Measurements from ENCODE around the gene TMEM132E. TPM values are rescaled to one million over a fixed set of nuclear protein-coding genes. Genes with fewer than 3 reads are reported as not detected.

The TMEM132E gene
- total and polyA plus RNA-seq, 10 of the 15 experiments (the other 5 are each of a cell fraction or from before 2014, with no cell fraction given): not detected

DNA sequence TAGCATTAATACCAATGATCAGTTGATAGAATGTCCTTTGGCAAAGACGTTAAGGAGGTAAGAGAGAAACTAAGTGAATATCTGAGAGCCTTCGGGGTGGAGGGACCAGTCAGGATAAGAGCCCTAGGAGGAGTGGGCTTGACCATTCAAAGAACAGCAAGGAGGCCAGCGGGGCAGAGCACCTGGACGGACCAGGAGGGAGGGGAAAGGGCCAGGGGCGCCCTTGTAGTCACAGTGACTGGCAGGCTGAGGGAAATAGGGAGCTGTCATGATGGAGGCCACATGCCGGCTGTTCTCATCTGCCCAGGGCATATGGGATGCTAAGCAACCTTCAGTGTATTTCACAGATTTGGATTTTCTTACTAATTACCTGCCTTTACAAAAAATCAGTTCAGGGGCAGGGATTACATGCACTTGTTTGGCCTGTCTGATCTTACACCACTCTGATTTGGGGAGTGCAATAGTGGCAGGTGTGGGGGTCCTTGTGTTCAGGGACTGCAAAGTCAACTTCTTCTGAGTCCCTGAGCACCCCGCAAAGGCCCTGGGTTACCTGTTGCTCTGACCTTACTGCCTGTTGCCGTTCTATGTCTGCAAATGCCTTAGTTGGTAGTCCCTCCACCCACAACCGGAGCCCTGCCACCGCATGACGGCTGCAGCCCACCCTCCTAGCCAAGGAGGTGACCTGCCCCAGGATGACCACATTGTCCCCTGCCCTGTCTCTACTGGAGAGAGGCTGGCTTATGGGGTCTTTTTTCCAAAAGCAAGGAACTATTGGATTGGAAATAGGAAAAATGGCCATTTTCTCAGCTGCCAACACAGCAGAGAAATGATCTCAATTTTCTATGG lies 10.0 kb downstream of the TMEM132E start:
- in situ Hi-C loops (cut with MboI): no loop called here
- CTCF ChIA-PET: no interaction called here
- no peak overlapping the region for H3K9ac ChIP-seq (ENCODE audit: control insufficient read depth, insufficient read depth, low read length)
- intact Hi-C loops (cut with micrococcal nuclease; ENCODE audit: unreplicated experiment): no loop called here
- H3K4me1 ChIP-seq (ENCODE audit: control insufficient read depth, insufficient read depth, low read length): no peaks in the 10 kb centered on the region
- no peak overlapping the region for H2AFZ ChIP-seq (ENCODE audit: control insufficient read depth, low read depth, low read length)
- 21% methylated on average over 11 of the region's 11 CpGs for WGBS (ENCODE audit: insufficient coverage, insufficient replicate concordance, low lambda C conversion rate, missing lambda C conversion rate)
- no peaks in the 10 kb centered on the region for H3K36me3 ChIP-seq (ENCODE audit: control insufficient read depth in 2 of 2, insufficient read depth in 2 of 2, low read length in 1 of 2)
- no peaks in the 10 kb centered on the region for H3K9me3 ChIP-seq (replicated peaks; ENCODE audit: control insufficient read depth, insufficient read depth, low read length)
- no peak overlapping the region for H3K27ac ChIP-seq (ENCODE audit: control insufficient read depth, insufficient read depth)
- H3K79me2 ChIP-seq (ENCODE audit: control insufficient read depth, insufficient read depth, low read length): no peaks in the 10 kb centered on the region
- peaks cover 6 to 7% of the 10 kb centered on the region in 2 experiments for H3K27me3 ChIP-seq (replicated peaks in 1 of 2; ENCODE audit: control insufficient read depth in 2 of 2, insufficient read depth in 2 of 2, low read length in 1 of 2)
- SMC1A ChIA-PET (ENCODE audit: uncharacterized antibody, unreplicated experiment): no interaction called here
- H3K4me2 ChIP-seq (ENCODE audit: control insufficient read depth, insufficient read depth): no peak overlapping the region
- RAD21 ChIA-PET (ENCODE audit: unreplicated experiment): no interaction called here
- ATAC-seq (no peak), FAIRE-seq (no peak), DNase-seq (ENCODE audit: low read depth, low spot score) (no peak)
- no peaks in the 10 kb centered on the region for H4K20me1 ChIP-seq (ENCODE audit: control insufficient read depth, insufficient read depth)
- TF ChIP-seq SMC3 (IDR thresholded peaks at IDR 0.05; ENCODE audit: borderline replicate concordance, low read length) (no peak), SIN3A (IDR thresholded peaks at IDR 0.05; ENCODE audit: low read depth, low read length) (no peak), TCF3 (IDR thresholded peaks at IDR 0.05; ENCODE audit: borderline replicate concordance, insufficient read depth, low read depth, low read length) (no peak)
- no TSS peak for BruUV-seq (replicated peaks)
- H3K4me3 ChIP-seq: no peak overlapping the region
- POLR2A ChIA-PET: no interaction called here

- RAD21 ChIA-PET (ENCODE audit: unreplicated experiment): no interaction called here
- TF ChIP-seq SMAD5 (IDR thresholded peaks at IDR 0.05; ENCODE audit: low read depth): no peak
- no peak for TF ChIP-seq FOS (IDR thresholded peaks at IDR 0.05; ENCODE audit: borderline replicate concordance, extremely low read depth, insufficient read length)
- TF ChIP-seq ETV6 (conservative IDR thresholded peaks at IDR 0.05 in 1 of 2, IDR thresholded peaks at IDR 0.05 in 1 of 2; ENCODE audit: borderline replicate concordance in 1 of 2, low read depth in 1 of 2): no peak
- no peak for TF ChIP-seq POU2F2 (IDR thresholded peaks at IDR 0.05; ENCODE audit: borderline replicate concordance, low read depth, low read length)
- no peak for TF ChIP-seq SREBF1 (IDR thresholded peaks at IDR 0.05; ENCODE audit: low read length)
- TF ChIP-seq IKZF2 (IDR thresholded peaks at IDR 0.05): no peak
- TF ChIP-seq, protein P1, sequence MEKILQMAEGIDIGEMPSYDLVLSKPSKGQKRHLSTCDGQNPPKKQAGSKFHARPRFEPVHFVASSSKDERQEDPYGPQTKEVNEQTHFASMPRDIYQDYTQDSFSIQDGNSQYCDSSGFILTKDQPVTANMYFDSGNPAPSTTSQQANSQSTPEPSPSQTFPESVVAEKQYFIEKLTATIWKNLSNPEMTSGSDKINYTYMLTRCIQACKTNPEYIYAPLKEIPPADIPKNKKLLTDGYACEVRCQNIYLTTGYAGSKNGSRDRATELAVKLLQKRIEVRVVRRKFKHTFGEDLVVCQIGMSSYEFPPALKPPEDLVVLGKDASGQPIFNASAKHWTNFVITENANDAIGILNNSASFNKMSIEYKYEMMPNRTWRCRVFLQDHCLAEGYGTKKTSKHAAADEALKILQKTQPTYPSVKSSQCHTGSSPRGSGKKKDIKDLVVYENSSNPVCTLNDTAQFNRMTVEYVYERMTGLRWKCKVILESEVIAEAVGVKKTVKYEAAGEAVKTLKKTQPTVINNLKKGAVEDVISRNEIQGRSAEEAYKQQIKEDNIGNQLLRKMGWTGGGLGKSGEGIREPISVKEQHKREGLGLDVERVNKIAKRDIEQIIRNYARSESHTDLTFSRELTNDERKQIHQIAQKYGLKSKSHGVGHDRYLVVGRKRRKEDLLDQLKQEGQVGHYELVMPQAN (conservative IDR thresholded peaks at IDR 0.05): no peak
- TF ChIP-seq CREB1 (IDR thresholded peaks at IDR 0.05; ENCODE audit: low read depth): no peak
- no peak for TF ChIP-seq YY1 (IDR thresholded peaks at IDR 0.05; ENCODE audit: low read depth, low read length)
- TF ChIP-seq PBX3 (IDR thresholded peaks at IDR 0.05; ENCODE audit: insufficient replicate concordance, low read depth, low read length): no peak
- no peak for TF ChIP-seq ZNF274 (IDR thresholded peaks at IDR 0.05; ENCODE audit: insufficient read depth, insufficient read length)
These were observed 12.6 kb downstream of the TMEM132E start for GRCh38 chr17:34592002-34592401.

More at GRCh38 chr17:34592002-34592401, 12.6 kb downstream of the TMEM132E start:
- intact Hi-C loops (cut with micrococcal nuclease; ENCODE audit: unreplicated experiment): no loop called here
- no peak for FAIRE-seq
- Histone ChIP-seq H2AFZ (ENCODE audit: control insufficient read depth, low read depth, low read length) (no peak overlapping the region), H3K9me3 (replicated peaks; ENCODE audit: control insufficient read depth, insufficient read depth, low read length) (no peaks in the 10 kb centered on the region), H3K4me2 (ENCODE audit: control insufficient read depth, insufficient read depth) (no peak overlapping the region), H3K36me3 (ENCODE audit: control insufficient read depth in 2 of 2, insufficient read depth in 2 of 2, low read length in 1 of 2) (no peaks in the 10 kb centered on the region), H3K4me1 (ENCODE audit: control insufficient read depth, insufficient read depth, low read length) (no peaks in the 10 kb centered on the region), H3K79me2 (ENCODE audit: control insufficient read depth, insufficient read depth, low read length) (no peaks in the 10 kb centered on the region), H3K4me3 (no peak overlapping the region), H3K27me3 (replicated peaks in 1 of 2; ENCODE audit: control insufficient read depth in 2 of 2, insufficient read depth in 2 of 2, low read length in 1 of 2) (peaks cover 3 to 6% of the 10 kb centered on the region in 2 experiments; a peak in 3 of 4 replicates), H4K20me1 (ENCODE audit: control insufficient read depth, insufficient read depth) (no peaks in the 10 kb centered on the region), H3K27ac (ENCODE audit: control insufficient read depth, insufficient read depth) (no peak overlapping the region), H3K9ac (ENCODE audit: control insufficient read depth, insufficient read depth, low read length) (no peak overlapping the region)
- ChIA-PET POLR2A (no interaction called here), SMC1A (ENCODE audit: uncharacterized antibody, unreplicated experiment) (no interaction called here), CTCF (no interaction called here)
- no peak for ATAC-seq
- DNase-seq (ENCODE audit: low read depth, low spot score): no peak
- no TSS peak for BruUV-seq (replicated peaks)
- 17% methylated on average over 4 of the region's 4 CpGs for WGBS (ENCODE audit: insufficient coverage, insufficient replicate concordance, low lambda C conversion rate, missing lambda C conversion rate)
- in situ Hi-C loops (cut with MboI): no loop called here

Measured in GM12878 (cell line).